HG02678 (cell line): Measurements from ENCODE around the gene ADK.
"Not testable (repeated sequence)": the region's sequence is repeated elsewhere in the genome, so short reads cannot be mapped to it uniquely, and the experiment has no call there.

ENCODE experiments used
- ATAC-seq: cut with Tn5 transposase; IDR thresholded peaks from one replicate; pipeline ENCODE4 v1.9.1; 2021; ENCODE audit warnings: mild to moderate bottlenecking, moderate library complexity; ENCODE audit not compliant: unreplicated experiment

The ADK gene

DNA sequence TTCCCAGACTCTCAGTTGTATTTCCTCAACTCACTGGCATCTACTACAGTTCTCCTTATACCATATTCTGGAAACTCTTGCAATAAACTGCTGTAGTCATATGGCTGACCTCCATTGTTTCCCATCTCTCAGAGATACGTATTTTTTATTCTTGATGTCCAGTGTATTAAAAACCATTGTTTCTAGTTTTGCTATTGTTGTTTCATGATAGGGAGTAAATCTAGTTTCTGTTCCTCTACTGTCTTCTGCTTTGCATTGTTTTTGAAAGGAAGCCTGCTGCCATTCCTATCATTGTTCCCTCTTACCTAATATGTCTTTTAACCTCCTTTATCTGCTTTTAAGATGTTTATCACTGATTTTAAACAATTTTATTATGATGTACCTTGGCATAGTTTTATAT, 255.0 kb downstream of the ADK start:
- no peak for ATAC-seq

- ATAC-seq = no peak
Measured at GRCh38 chr10:74415146-74415839, 264.3 kb downstream of the ADK start.

DNA sequence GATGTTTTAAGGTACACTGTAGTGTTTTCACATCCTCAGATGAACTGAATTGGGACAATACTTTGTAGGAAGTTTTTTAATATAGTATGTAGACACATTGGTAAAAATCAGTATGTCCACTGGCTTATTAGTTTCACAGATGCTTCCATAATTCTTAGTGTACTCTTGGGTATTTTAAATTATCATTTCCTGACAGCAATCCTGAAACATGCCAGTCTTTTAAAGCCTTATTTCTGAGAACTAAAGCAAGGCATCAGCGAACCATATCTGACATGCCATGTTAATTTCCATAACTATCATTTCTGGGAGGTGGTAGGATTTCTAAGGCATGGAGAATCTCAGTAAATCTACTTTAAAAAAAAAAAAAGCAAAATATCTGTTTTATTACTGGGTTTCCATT, 266.4 kb downstream of the ADK start:
- no peak for ATAC-seq

- no peak for ATAC-seq
Measured at GRCh38 chr10:74418285-74418872, 267.4 kb downstream of the ADK start.

GRCh38 chr10:74419491-74419951, 268.5 kb downstream of the ADK start:
- no peak for ATAC-seq

DNA sequence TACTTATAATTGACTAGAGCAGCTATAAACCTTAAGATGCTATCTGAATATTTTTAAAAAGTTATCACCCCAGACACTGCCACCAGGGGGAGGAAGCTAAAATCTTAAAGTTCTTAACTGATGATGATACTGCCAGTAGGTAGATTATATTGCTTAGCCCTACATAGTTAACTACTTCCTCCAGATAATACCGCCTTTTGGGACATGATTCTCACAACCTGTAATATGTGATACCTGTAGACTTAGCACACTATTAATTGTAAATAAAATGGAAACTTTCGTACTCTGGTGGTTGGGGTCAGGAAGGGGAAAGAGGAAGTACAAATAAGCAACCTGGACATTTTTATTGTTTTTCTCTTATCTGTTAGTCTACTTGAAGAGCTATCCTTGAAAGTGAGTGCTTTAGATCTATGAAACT, 268.9 kb downstream of the ADK start:
- no peak for ATAC-seq

DNA sequence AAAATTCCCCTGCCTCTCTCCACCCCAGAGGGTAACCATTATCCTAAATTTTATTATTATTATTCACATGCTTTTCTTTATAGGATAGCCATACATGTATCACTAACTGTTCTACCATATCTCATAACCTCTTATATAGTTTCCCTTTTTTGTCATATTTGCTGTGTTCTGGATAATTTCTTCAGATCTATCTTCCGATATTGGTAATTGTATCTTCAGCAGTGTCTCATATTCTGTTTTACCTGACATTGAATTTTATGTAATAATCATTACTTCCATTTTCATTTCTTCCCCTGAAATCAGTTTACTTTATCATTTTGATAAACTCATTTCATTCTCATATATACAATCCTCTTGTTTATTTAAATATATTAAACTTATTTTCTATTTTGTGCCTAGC, 273.5 kb downstream of the ADK start:
- no peak for ATAC-seq

- ATAC-seq = no peak
Measured at GRCh38 chr10:74425456-74426001, 274.5 kb downstream of the ADK start.

- ATAC-seq = no peak
Measured at GRCh38 chr10:74431816-74432215, 280.8 kb downstream of the ADK start.

- no peak for ATAC-seq
Measured at GRCh38 chr10:74432841-74433594, 282.0 kb downstream of the ADK start.

- ATAC-seq = no peak
Measured at GRCh38 chr10:74433595-74433956, 282.6 kb downstream of the ADK start.

- no peak for ATAC-seq
Measured at GRCh38 chr10:74433993-74434392, 283.0 kb downstream of the ADK start.

GRCh38 chr10:74434547-74434946, 283.5 kb downstream of the ADK start:
- ATAC-seq = no peak

- no peak for ATAC-seq
Measured at GRCh38 chr10:74436523-74437170, 285.6 kb downstream of the ADK start.

- no peak for ATAC-seq
Measured at GRCh38 chr10:74437822-74438221, 286.8 kb downstream of the ADK start.

DNA sequence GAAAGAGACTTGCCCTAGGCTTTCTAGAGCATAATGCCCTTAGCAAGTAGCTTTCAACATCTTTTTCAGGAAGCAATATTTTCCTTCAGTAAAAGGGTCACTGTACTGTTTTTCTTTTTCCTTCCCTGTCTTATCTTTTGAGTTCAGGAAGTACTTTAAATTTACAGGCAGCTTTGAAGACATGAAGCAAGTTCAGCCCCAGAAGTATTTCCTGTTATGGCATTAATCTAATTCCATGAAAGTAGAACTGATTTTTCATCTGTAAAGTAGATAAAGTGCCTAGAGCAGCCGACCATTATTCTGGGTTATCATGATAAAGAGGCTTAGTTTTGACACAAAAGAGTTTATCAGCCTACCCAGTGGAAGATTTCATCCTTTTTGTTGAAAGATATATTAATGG, 288.2 kb downstream of the ADK start:
- ATAC-seq = no peak

DNA sequence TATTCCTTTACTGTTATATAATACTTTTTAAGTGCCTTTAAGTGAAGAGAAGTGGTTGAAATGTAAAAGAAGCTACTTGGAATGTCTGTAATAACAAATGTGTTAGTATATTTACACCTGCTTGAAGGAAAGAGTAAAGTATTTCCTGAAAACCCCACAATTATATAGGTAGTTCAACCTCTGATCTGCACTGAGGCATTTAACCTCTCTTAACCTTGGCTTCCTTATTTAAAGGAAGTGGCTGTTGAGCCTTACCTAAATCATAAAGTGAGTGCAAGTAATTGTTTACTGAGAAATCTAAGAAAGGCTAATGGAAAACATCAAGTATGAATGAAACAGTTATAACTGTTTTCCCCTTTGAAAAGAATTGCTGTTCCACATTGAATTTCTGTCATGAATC, 294.5 kb downstream of the ADK start:
- ATAC-seq = no peak

- ATAC-seq = no peak
Measured at GRCh38 chr10:74450602-74451001, 299.6 kb downstream of the ADK start.

DNA sequence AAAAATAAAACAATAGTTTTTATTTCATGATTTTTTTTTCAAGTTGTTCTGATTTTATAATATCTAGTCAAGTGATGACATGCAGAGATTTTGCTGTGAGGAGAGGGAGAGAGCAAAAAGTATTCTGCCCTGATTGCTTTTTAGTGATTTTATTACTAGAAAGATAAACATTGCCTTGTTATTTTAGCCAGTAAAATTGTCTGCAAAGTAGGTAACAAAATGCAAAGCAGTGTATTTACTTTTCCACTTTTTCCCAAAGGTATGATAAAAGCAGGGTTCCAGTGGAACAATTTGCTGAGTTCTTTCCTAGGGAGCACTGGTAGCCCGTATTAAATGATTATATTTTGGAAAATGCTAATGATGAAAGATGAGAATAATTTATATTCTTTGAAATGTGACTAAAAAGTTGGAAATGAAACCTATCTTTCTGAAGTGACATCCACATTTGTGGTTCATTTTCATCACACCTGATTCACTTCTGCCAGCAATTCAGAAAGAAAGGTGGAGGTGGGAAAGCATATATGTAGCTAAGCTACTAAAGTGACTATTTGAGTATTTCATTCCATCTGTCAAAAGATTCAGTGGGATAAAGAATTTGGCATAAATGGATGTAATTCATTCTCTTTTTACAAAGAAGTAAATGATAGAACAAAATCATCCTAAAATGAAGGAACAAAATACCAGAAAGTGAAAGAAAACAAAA, 300.3 kb downstream of the ADK start:
- no peak for ATAC-seq

DNA sequence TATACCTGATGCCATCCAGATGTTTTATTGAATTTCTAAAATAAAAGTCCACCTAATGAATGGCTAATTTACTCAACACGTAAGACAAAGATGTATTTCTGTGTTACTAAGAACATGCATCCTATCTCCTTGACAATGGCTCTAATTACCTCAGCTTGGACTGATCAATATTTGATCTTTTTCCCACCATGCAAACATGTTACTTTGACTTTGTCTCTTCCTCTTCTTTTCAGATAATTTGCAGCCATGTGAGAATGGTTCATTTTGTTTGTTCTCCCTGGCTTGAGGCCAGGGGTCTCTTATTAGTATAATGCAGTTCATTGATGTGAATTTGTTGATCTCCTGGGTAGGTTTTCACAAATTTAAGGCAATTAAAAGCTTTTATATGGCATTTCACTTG, 302.1 kb downstream of the ADK start:
- ATAC-seq = no peak

- ATAC-seq = not testable (repeated sequence)
Measured at GRCh38 chr10:74457478-74457877, 306.5 kb downstream of the ADK start.
